ENCODE data around the gene CARD10.
A peak's percentile ranks its signal among the peaks of the same experiment; 100 is the strongest.

CARD10 gene

GRCh38 chr22:37561212-37562048, 42.2 kb upstream of the CARD10 start:
- 1% methylated on average over 50 to 53 of the region's 56 CpGs for WGBS, 2 experiments (ENCODE audit: insufficient coverage in 2 of 2)
- Histone ChIP-seq H3K27ac (ENCODE audit: low read depth, low read length, severe bottlenecking) (peak overlapping the region; percentile 97), H3K9me3 (ENCODE audit: control insufficient read depth, low read length) (no peaks in the 10 kb centered on the region), H3K36me3 (ENCODE audit: control insufficient read depth, insufficient read depth, low read length) (peaks cover 31% of the 10 kb centered on the region), H3K4me1 (ENCODE audit: control insufficient read depth, insufficient read depth, low read length, poor library complexity, severe bottlenecking) (peaks cover 50% of the 10 kb centered on the region), H3K4me3 (ENCODE audit: extremely low read depth, insufficient read depth, low read length, poor library complexity, severe bottlenecking) (peak overlapping the region; percentile 77)

GRCh38 chr22:37560608-37561211, 41.5 kb upstream of the CARD10 start:
- Histone ChIP-seq H3K4me1 (ENCODE audit: control insufficient read depth, insufficient read depth, low read length, poor library complexity, severe bottlenecking) (peaks cover 47% of the 10 kb centered on the region), H3K27ac (ENCODE audit: low read depth, low read length, severe bottlenecking) (peak overlapping the region; percentile 97), H3K36me3 (ENCODE audit: control insufficient read depth, insufficient read depth, low read length) (peaks cover 24% of the 10 kb centered on the region), H3K4me3 (ENCODE audit: extremely low read depth, insufficient read depth, low read length, poor library complexity, severe bottlenecking) (peak overlapping the region; percentile 77), H3K9me3 (ENCODE audit: control insufficient read depth, low read length) (no peaks in the 10 kb centered on the region)
- WGBS, 2 experiments (ENCODE audit: insufficient coverage in 2 of 2): 0 to 2% methylated on average over 11 to 19 of the region's 72 CpGs

- Histone ChIP-seq H3K9me3 (ENCODE audit: control insufficient read depth, low read length) (no peaks in the 10 kb centered on the region), H3K27ac (ENCODE audit: low read depth, low read length, severe bottlenecking) (peak within 1 kb of the TSS; percentile 97), H3K4me3 (ENCODE audit: extremely low read depth, insufficient read depth, low read length, poor library complexity, severe bottlenecking) (peak within 1 kb of the TSS; percentile 77), H3K4me1 (ENCODE audit: control insufficient read depth, insufficient read depth, low read length, poor library complexity, severe bottlenecking) (peaks cover 47% of the 10 kb centered on the region), H3K36me3 (ENCODE audit: control insufficient read depth, insufficient read depth, low read length) (peaks cover 20% of the 10 kb centered on the region)
- WGBS, 2 experiments (ENCODE audit: insufficient coverage in 2 of 2): 2 to 3% methylated on average over 37 to 55 of the region's 76 CpGs
Measured at GRCh38 chr22:37559901-37560607, 40.8 kb upstream of the CARD10 start, which contains the start of gene CDC42EP1. Gene CDC42EP1 (plus strand): TSS chr22:37560480. CDS start chr22:37566350, 5,870 bp downstream.

- H3K4me1 ChIP-seq (ENCODE audit: control insufficient read depth, insufficient read depth, low read length, poor library complexity, severe bottlenecking): peaks cover 45% of the 10 kb centered on the region
- peak overlapping the region; percentile 97 for H3K27ac ChIP-seq (ENCODE audit: low read depth, low read length, severe bottlenecking)
- H3K4me3 ChIP-seq (ENCODE audit: extremely low read depth, insufficient read depth, low read length, poor library complexity, severe bottlenecking): peak overlapping the region; percentile 77
- H3K9me3 ChIP-seq (ENCODE audit: control insufficient read depth, low read length): no peaks in the 10 kb centered on the region
- WGBS, 2 experiments (ENCODE audit: insufficient coverage in 2 of 2): no CpG with 5 or more reads among the region's 6 CpGs
- peaks cover 19% of the 10 kb centered on the region for H3K36me3 ChIP-seq (ENCODE audit: control insufficient read depth, insufficient read depth, low read length)
Measured at GRCh38 chr22:37559521-37559900, 40.3 kb upstream of the CARD10 start.

- WGBS, 2 experiments (ENCODE audit: insufficient coverage in 2 of 2): 81 to 87% methylated on average over 6 to 7 of the region's 7 CpGs
- Histone ChIP-seq H3K36me3 (ENCODE audit: control insufficient read depth, insufficient read depth, low read length) (peaks cover 15% of the 10 kb centered on the region), H3K27ac (ENCODE audit: low read depth, low read length, severe bottlenecking) (peak overlapping the region; percentile 10), H3K4me1 (ENCODE audit: control insufficient read depth, insufficient read depth, low read length, poor library complexity, severe bottlenecking) (peaks cover 42% of the 10 kb centered on the region), H3K4me3 (ENCODE audit: extremely low read depth, insufficient read depth, low read length, poor library complexity, severe bottlenecking) (no peak overlapping the region), H3K9me3 (ENCODE audit: control insufficient read depth, low read length) (no peaks in the 10 kb centered on the region)
Measured at GRCh38 chr22:37558815-37559214, 39.6 kb upstream of the CARD10 start.

- peaks cover 39% of the 10 kb centered on the region for H3K4me1 ChIP-seq (ENCODE audit: control insufficient read depth, insufficient read depth, low read length, poor library complexity, severe bottlenecking)
- 90 to 92% methylated on average over 5 of the region's 7 CpGs for WGBS, 2 experiments (ENCODE audit: insufficient coverage in 2 of 2)
- no peak overlapping the region for H3K27ac ChIP-seq (ENCODE audit: low read depth, low read length, severe bottlenecking)
- H3K4me3 ChIP-seq (ENCODE audit: extremely low read depth, insufficient read depth, low read length, poor library complexity, severe bottlenecking): no peak overlapping the region
- peaks cover 8% of the 10 kb centered on the region for H3K36me3 ChIP-seq (ENCODE audit: control insufficient read depth, insufficient read depth, low read length)
- H3K9me3 ChIP-seq (ENCODE audit: control insufficient read depth, low read length): no peaks in the 10 kb centered on the region
Measured at GRCh38 chr22:37557321-37558001, 38.2 kb upstream of the CARD10 start.

- Histone ChIP-seq H3K9me3 (ENCODE audit: control insufficient read depth, low read length) (no peaks in the 10 kb centered on the region), H3K4me3 (ENCODE audit: extremely low read depth, insufficient read depth, low read length, poor library complexity, severe bottlenecking) (no peak overlapping the region), H3K27ac (ENCODE audit: low read depth, low read length, severe bottlenecking) (no peak overlapping the region), H3K36me3 (ENCODE audit: control insufficient read depth, insufficient read depth, low read length) (peaks cover under 1% of the 10 kb centered on the region), H3K4me1 (ENCODE audit: control insufficient read depth, insufficient read depth, low read length, poor library complexity, severe bottlenecking) (peaks cover 39% of the 10 kb centered on the region)
- 7 to 8% methylated on average over 2 to 3 of the region's 5 CpGs for WGBS, 2 experiments (ENCODE audit: insufficient coverage in 2 of 2)
Measured at GRCh38 chr22:37556710-37557109, 37.5 kb upstream of the CARD10 start.

GRCh38 chr22:37555029-37555428, 35.8 kb upstream of the CARD10 start:
- peaks cover 45% of the 10 kb centered on the region for H3K4me1 ChIP-seq (ENCODE audit: control insufficient read depth, insufficient read depth, low read length, poor library complexity, severe bottlenecking)
- no peak overlapping the region for H3K4me3 ChIP-seq (ENCODE audit: extremely low read depth, insufficient read depth, low read length, poor library complexity, severe bottlenecking)
- H3K27ac ChIP-seq (ENCODE audit: low read depth, low read length, severe bottlenecking): no peak overlapping the region
- no peaks in the 10 kb centered on the region for H3K36me3 ChIP-seq (ENCODE audit: control insufficient read depth, insufficient read depth, low read length)
- no peaks in the 10 kb centered on the region for H3K9me3 ChIP-seq (ENCODE audit: control insufficient read depth, low read length)

- Histone ChIP-seq H3K4me3 (ENCODE audit: extremely low read depth, insufficient read depth, low read length, poor library complexity, severe bottlenecking) (no peak overlapping the region), H3K36me3 (ENCODE audit: control insufficient read depth, insufficient read depth, low read length) (no peaks in the 10 kb centered on the region), H3K27ac (ENCODE audit: low read depth, low read length, severe bottlenecking) (no peak overlapping the region), H3K4me1 (ENCODE audit: control insufficient read depth, insufficient read depth, low read length, poor library complexity, severe bottlenecking) (peaks cover 41% of the 10 kb centered on the region), H3K9me3 (ENCODE audit: control insufficient read depth, low read length) (no peaks in the 10 kb centered on the region)
- whole genome bisulfite sequencing, 2 experiments (ENCODE audit: insufficient coverage in 2 of 2): 98% methylated on average over 7 to 8 of the region's 9 CpGs
Measured at GRCh38 chr22:37553725-37554124, 34.5 kb upstream of the CARD10 start.

- peaks cover 41% of the 10 kb centered on the region for H3K4me1 ChIP-seq (ENCODE audit: control insufficient read depth, insufficient read depth, low read length, poor library complexity, severe bottlenecking)
- H3K36me3 ChIP-seq (ENCODE audit: control insufficient read depth, insufficient read depth, low read length): no peaks in the 10 kb centered on the region
- no peaks in the 10 kb centered on the region for H3K9me3 ChIP-seq (ENCODE audit: control insufficient read depth, low read length)
- 35 to 38% methylated on average over 9 to 14 of the region's 16 CpGs for WGBS, 2 experiments (ENCODE audit: insufficient coverage in 2 of 2)
- peak overlapping the region; percentile 95 for H3K27ac ChIP-seq (ENCODE audit: low read depth, low read length, severe bottlenecking)
- H3K4me3 ChIP-seq (ENCODE audit: extremely low read depth, insufficient read depth, low read length, poor library complexity, severe bottlenecking): peak overlapping the region; percentile 8
Measured at GRCh38 chr22:37552524-37553163, 33.4 kb upstream of the CARD10 start.
